Kidney capillary endothelial cell (primary cell): ENCODE measurements around the gene PLSCR5.
A peak's percentile ranks its signal among the peaks of the same experiment; 100 is the strongest.

Experiments used
- DNase-seq: peaks from one replicate; pipeline ENCODE4 v3.0.0-alpha.2; 2018; ENCODE audit warnings: low spot score

Gene PLSCR5

DNA sequence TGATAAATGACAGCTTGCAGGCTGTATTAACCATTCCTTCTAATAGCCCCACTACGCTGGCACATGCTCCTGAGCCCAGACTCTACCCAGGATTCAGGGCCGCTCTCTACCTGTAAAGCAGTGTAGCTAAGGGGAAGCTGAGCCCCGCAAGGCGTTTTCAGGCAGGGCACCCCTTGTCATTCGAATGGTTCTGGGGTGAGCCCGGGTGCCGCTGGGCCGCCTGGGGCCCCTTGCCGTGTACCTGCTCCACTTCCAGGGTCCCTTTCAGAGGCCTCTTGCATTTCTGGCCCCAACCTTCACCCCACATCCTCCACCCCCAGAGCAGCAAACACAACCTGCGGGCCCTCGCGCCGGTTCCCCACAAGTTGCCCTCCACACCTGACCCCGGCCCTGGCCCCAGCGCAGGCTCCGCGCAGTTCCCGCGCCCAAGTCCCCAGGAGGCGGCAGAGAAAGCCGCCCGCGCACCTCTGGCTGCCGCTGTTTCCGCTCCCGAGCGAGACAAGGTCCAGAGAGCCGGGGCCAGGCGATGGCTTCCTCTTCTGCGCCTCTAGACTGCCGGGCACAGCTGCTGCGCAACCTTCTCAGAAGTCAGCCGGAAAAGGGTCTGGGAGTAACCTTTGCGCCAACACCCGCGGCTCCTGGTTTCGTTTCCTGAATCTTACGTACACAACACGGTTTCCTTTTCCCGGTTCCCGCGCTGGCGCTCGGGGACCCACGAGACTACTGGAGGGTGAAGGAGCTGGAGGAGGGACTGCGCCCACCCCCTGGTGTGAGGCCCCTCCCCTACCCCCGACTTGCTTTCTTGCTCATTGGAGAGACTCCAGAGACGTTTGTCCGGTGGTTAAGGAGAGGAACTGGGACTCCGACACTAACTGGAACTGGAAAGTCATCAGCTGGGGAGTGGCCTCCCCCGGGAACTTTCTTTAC, 60.9 kb downstream of the PLSCR5 start, which contains the start of gene PLSCR1:
PLSCR1 (minus strand) TSS at position 606 of the 927 bp plus-strand sequence. CDS start 8,055 bp downstream, outside the sequence.
- DNase-seq = peak; percentile 93

GRCh38 chr3:146543461-146544001, 61.6 kb downstream of the PLSCR5 start:
- peak; percentile 21 for DNase-seq

DNA sequence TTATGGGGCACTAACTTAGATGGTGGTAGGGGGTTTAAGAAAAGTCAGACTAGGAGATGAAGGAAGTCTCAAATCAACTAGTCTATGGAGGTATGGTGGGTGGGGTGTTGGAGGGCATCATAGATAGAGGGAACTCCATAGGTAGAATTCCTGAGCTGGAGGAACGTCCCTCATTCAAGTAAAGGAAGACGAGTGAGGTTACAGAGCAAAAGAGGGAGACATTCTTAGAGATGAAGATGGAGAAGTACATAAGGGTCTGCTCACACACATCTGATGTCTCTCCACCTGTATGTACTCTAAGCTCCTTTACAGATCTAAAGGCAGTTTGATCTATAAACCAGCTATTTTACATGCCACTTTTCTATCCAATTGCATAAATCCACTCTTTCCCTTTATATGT, 62.2 kb downstream of the PLSCR5 start:
- DNase-seq = no peak

GRCh38 chr3:146542179-146542578, 63.0 kb downstream of the PLSCR5 start:
- DNase-seq = no peak

DNA sequence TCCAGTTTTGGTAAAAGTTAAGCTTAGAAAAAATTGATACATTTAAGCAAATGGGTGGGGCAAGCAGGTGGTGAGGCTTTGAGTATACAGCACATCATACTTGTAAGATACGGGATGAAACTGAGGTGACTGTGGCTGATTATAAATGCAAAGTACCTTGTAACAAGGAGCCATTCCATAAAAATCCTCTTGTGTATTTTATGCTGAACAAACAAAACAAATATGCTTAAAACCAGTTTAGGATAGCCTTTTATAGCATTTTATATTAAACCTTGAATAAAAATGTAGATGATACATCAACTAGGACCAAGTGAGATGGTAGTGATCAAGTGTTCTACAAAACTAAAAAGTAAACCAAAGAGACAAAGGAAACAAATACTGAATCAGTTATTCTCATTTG, 64.2 kb downstream of the PLSCR5 start:
- no peak for DNase-seq

DNA sequence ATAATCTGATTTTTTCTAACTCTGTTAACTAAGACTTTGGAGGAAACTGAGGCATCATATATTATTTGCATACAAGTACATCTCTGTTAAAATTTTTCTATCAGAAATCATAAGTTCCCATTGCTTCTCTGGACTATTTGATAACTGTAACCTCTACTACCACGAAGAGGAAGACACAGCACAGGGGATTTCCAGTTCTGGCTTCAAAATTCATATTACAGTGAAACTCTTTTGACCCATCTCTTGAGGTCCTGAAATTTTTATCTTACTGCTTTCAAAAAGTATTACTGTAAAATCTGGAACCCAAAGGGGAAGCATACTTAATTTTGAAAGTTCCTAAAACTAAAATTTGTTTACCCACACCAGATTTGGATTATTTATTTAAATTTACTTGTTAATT, 64.9 kb downstream of the PLSCR5 start:
- DNase-seq = no peak

DNA sequence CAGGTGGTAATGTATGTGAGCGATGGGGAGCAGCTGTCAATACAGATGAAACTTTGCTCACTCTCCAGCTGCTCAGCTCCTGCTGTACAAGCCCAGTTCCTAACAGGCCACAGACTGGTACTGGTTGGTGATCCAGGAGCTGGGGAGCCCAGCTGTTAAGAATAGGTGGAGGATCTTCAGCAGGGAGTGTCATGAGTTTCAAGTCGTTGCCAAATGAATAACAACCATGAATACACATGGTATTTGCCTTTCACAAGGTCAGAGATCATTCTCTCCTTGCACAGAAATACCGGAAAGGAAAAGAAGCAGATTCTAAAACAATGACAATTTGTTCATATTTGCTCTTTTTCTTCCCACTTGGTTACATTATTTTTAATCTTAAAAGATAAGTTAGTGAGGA, 65.8 kb downstream of the PLSCR5 start:
- no peak for DNase-seq

- no peak for DNase-seq
These were observed 67.5 kb downstream of the PLSCR5 start for GRCh38 chr3:146537603-146538002.

DNA sequence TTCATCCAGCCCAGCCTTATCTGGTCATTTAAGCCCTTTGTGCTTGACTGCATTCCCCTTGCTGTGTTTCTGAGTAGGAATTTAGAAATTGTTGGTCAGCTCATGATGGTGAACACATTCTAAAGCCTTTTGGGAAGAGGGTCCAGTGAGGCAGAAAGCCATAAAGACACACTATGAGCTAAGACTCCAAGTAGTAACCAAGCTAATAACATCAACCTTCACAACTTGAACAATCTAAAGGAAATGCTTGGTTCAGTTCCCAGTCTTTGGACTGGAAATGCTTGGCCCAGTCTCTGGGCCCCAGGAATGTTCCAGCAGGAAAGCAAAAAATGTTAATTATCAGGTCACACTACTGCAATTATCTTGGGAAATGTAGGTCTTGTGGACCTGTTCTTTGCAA, 68.5 kb downstream of the PLSCR5 start:
- no peak for DNase-seq
